HUES48 (cell line): ENCODE data around the gene TMEM238L.

Source experiments
- H3K27ac ChIP-seq: one replicate; pipeline ENCODE4 v1.7.0; 2013; ENCODE audit warnings: low read depth, low read length, inconsistent platforms
- H3K27me3 ChIP-seq: 2 replicates; pipeline ENCODE4 v1.6.1; 2013; ENCODE audit warnings: mild to moderate bottlenecking, low read length; ENCODE audit not compliant: control insufficient read depth, insufficient read depth
- H3K36me3 ChIP-seq: 2 replicates; pipeline ENCODE4 v1.6.1; 2013; ENCODE audit warnings: low read length; ENCODE audit not compliant: control insufficient read depth, insufficient read depth
- H3K4me1 ChIP-seq: 2 replicates; pipeline ENCODE4 v1.6.1; 2013; ENCODE audit warnings: mild to moderate bottlenecking, low read length; ENCODE audit not compliant: control insufficient read depth, insufficient read depth
- H3K4me3 ChIP-seq: 2 replicates; pipeline ENCODE4 v1.5.1; 2013; ENCODE audit warnings: mild to moderate bottlenecking, low read depth, low read length
- H3K9ac ChIP-seq: 2 replicates; pipeline ENCODE4 v1.6.1; 2013; ENCODE audit warnings: mild to moderate bottlenecking, low read depth, low read length, moderate library complexity
- H3K9me3 ChIP-seq: 2 replicates; pipeline ENCODE4 v1.6.1; 2013; ENCODE audit warnings: low read length; ENCODE audit not compliant: control insufficient read depth, insufficient read depth

The TMEM238L gene

GRCh38 chr17:10804546-10804945, 647 bp upstream of the TMEM238L start:
- Histone ChIP-seq H3K4me1 (peaks cover 7% of the 10 kb centered on the region; the same call in 1 of the 2 replicates), H3K9me3 (no peaks in the 10 kb centered on the region), H3K9ac (no peak overlapping the region), H3K27ac (no peak overlapping the region), H3K36me3 (no peaks in the 10 kb centered on the region), H3K4me3 (no peak overlapping the region), H3K27me3 (no peaks in the 10 kb centered on the region)

GRCh38 chr17:10803350-10803749, 549 bp downstream of the TMEM238L start:
- Histone ChIP-seq H3K4me1 (peaks cover 7% of the 10 kb centered on the region; the same call in 1 of the 2 replicates), H3K9ac (no peak overlapping the region), H3K9me3 (no peaks in the 10 kb centered on the region), H3K4me3 (no peak overlapping the region), H3K27me3 (no peaks in the 10 kb centered on the region), H3K36me3 (no peaks in the 10 kb centered on the region), H3K27ac (no peak overlapping the region)

GRCh38 chr17:10802496-10803284, 1.2 kb downstream of the TMEM238L start:
- no peaks in the 10 kb centered on the region for H3K36me3 ChIP-seq
- H3K4me3 ChIP-seq = no peak overlapping the region
- H3K9ac ChIP-seq = no peak overlapping the region
- no peak overlapping the region for H3K27ac ChIP-seq
- H3K4me1 ChIP-seq = peaks cover 7% of the 10 kb centered on the region; the same call in 1 of the 2 replicates
- no peaks in the 10 kb centered on the region for H3K27me3 ChIP-seq
- no peaks in the 10 kb centered on the region for H3K9me3 ChIP-seq

GRCh38 chr17:10799407-10799806, 4.5 kb downstream of the TMEM238L start:
- H3K4me1 ChIP-seq = peaks cover 5% of the 10 kb centered on the region; the same call in 1 of the 2 replicates
- H3K4me3 ChIP-seq = no peak overlapping the region
- no peak overlapping the region for H3K9ac ChIP-seq

GRCh38 chr17:10798910-10799309, 5.0 kb downstream of the TMEM238L start:
- no peak overlapping the region for H3K9ac ChIP-seq
- no peaks in the 10 kb centered on the region for H3K36me3 ChIP-seq

More at GRCh38 chr17:10799407-10799806, 4.5 kb downstream of the TMEM238L start:
- H3K9me3 ChIP-seq = no peaks in the 10 kb centered on the region
- H3K27ac ChIP-seq = no peak overlapping the region
- no peaks in the 10 kb centered on the region for H3K27me3 ChIP-seq
- H3K36me3 ChIP-seq = no peaks in the 10 kb centered on the region

GRCh38 chr17:10798332-10798749, 5.6 kb downstream of the TMEM238L start:
- H3K36me3 ChIP-seq = no peaks in the 10 kb centered on the region
- no peak overlapping the region for H3K9ac ChIP-seq
- H3K27ac ChIP-seq = no peak overlapping the region
- H3K27me3 ChIP-seq = no peaks in the 10 kb centered on the region
- H3K4me1 ChIP-seq = no peaks in the 10 kb centered on the region
- no peak overlapping the region for H3K4me3 ChIP-seq
- no peaks in the 10 kb centered on the region for H3K9me3 ChIP-seq

More at GRCh38 chr17:10798910-10799309, 5.0 kb downstream of the TMEM238L start:
- H3K27ac ChIP-seq = no peak overlapping the region
- H3K9me3 ChIP-seq = no peaks in the 10 kb centered on the region
- peaks cover 3% of the 10 kb centered on the region; the same call in 1 of the 2 replicates for H3K4me1 ChIP-seq
- H3K4me3 ChIP-seq = no peak overlapping the region
- H3K27me3 ChIP-seq = no peaks in the 10 kb centered on the region

GRCh38 chr17:10797476-10798328, 6.2 kb downstream of the TMEM238L start:
- Histone ChIP-seq H3K27me3 (no peaks in the 10 kb centered on the region), H3K4me3 (no peak overlapping the region), H3K9ac (no peak overlapping the region), H3K9me3 (no peaks in the 10 kb centered on the region), H3K36me3 (no peaks in the 10 kb centered on the region), H3K4me1 (no peaks in the 10 kb centered on the region), H3K27ac (no peak overlapping the region)

GRCh38 chr17:10793816-10794215, 10.1 kb downstream of the TMEM238L start:
- Histone ChIP-seq H3K9ac (no peak overlapping the region), H3K4me3 (no peak overlapping the region), H3K9me3 (no peaks in the 10 kb centered on the region), H3K27me3 (no peaks in the 10 kb centered on the region), H3K4me1 (0 out of 2 replicates have a peak, but pooled peaks cover 2% of the 10 kb centered on the region), H3K27ac (no peak overlapping the region), H3K36me3 (no peaks in the 10 kb centered on the region)

GRCh38 chr17:10793256-10793655, 10.6 kb downstream of the TMEM238L start:
- 0 out of 2 replicates have a peak, but pooled peaks cover 2% of the 10 kb centered on the region for H3K4me1 ChIP-seq
- H3K27me3 ChIP-seq = no peaks in the 10 kb centered on the region
- no peak overlapping the region for H3K27ac ChIP-seq
- H3K9ac ChIP-seq = no peak overlapping the region
- no peaks in the 10 kb centered on the region for H3K9me3 ChIP-seq
- H3K4me3 ChIP-seq = no peak overlapping the region
- no peaks in the 10 kb centered on the region for H3K36me3 ChIP-seq

GRCh38 chr17:10792151-10792550, 11.7 kb downstream of the TMEM238L start:
- 0 out of 2 replicates have a peak, but pooled peaks cover 2% of the 10 kb centered on the region for H3K4me1 ChIP-seq
- no peak overlapping the region for H3K4me3 ChIP-seq
- H3K36me3 ChIP-seq = no peaks in the 10 kb centered on the region
- no peak overlapping the region for H3K9ac ChIP-seq
- no peak overlapping the region for H3K27ac ChIP-seq
- no peaks in the 10 kb centered on the region for H3K27me3 ChIP-seq
- no peaks in the 10 kb centered on the region for H3K9me3 ChIP-seq
